ENCODE data around the gene TMEM132C. TPM values are rescaled to one million over a fixed set of nuclear protein-coding genes. Genes with fewer than 3 reads are reported as not detected.

TMEM132C gene
- total and polyA plus RNA-seq, 2 of the 4 experiments (the other 2 are of a cell fraction), result not detected

- POLR2A ChIA-PET (ENCODE audit: unreplicated experiment), result no interaction called here
- WGBS, 2 experiments (ENCODE audit: extremely low coverage in 2 of 2, insufficient read length in 1 of 2), result no CpG with 5 or more reads among the region's 2 CpGs
- H3K27ac ChIP-seq (ENCODE audit: insufficient read depth, low read length), result no peak overlapping the region
- no peak overlapping the region for H3K23ac ChIP-seq (ENCODE audit: low read depth, low read length)
- no peaks in the 10 kb centered on the region for H3K36me3 ChIP-seq (ENCODE audit: control insufficient read depth, insufficient read depth, low read length)
- H2AK9ac ChIP-seq (replicated peaks; ENCODE audit: low read depth, low read length, poor library complexity), result no peak overlapping the region
- no peak for DNase-seq
- H4K20me1 ChIP-seq (ENCODE audit: insufficient read depth, low read length), result no peaks in the 10 kb centered on the region
- no peaks in the 10 kb centered on the region for H3K79me1 ChIP-seq (ENCODE audit: low read depth in 1 of 2, low read length in 2 of 2)
- H4K5ac ChIP-seq (ENCODE audit: low read depth, low read length), result no peak overlapping the region
- no peaks in the 10 kb centered on the region for H3K9me1 ChIP-seq (ENCODE audit: insufficient read depth, low read length)
- no peak overlapping the region for H2BK5ac ChIP-seq (ENCODE audit: low read depth, low read length, poor library complexity, severe bottlenecking)
- BruUV-seq (replicated peaks), result no TSS peak
- H3K9ac ChIP-seq (ENCODE audit: low read depth, low read length), result no peak overlapping the region
- H4K91ac ChIP-seq (ENCODE audit: insufficient read depth, low read depth, low read length), result no peak overlapping the region
- in situ Hi-C loops (cut with MboI; ENCODE audit: low sequenced_read_pairs), result no loop called here
- H3K27me3 ChIP-seq (ENCODE audit: control insufficient read depth, insufficient read depth, low read length), result no peaks in the 10 kb centered on the region
- H2AFZ ChIP-seq (replicated peaks; ENCODE audit: low read length, poor library complexity), result no peak overlapping the region
- dilution Hi-C loops (cut with HindIII; ENCODE audit: low sequenced_read_pairs, unreplicated experiment), result no loop called here
- no peak overlapping the region for H2BK120ac ChIP-seq (ENCODE audit: low read depth, low read length)
- no peak overlapping the region for H2BK20ac ChIP-seq (ENCODE audit: low read depth, low read length)
- no peak overlapping the region for H3K56ac ChIP-seq (ENCODE audit: extremely low read depth, insufficient read depth, low read length)
- ATAC-seq (ENCODE audit: low read depth), result no peak
- CTCF ChIA-PET, result no interaction called here
- no peak overlapping the region for H3K4ac ChIP-seq (ENCODE audit: low read depth, low read length)
- H3K4me1 ChIP-seq (ENCODE audit: control insufficient read depth, insufficient read depth, low read length), result no peaks in the 10 kb centered on the region
- no peak overlapping the region for H3K14ac ChIP-seq (replicated peaks; ENCODE audit: low read depth, low read length)
- peaks cover 35% of the 10 kb centered on the region for H3K9me3 ChIP-seq (ENCODE audit: control insufficient read depth, insufficient read depth, low read length)
- no peak overlapping the region for H3K18ac ChIP-seq (ENCODE audit: low read depth, low read length)
- H3K4me3 ChIP-seq (ENCODE audit: insufficient read depth, low read depth, low read length), result no peak overlapping the region
- no peak overlapping the region for H3K4me2 ChIP-seq (ENCODE audit: low read depth, low read length)
- no peak overlapping the region for H4K8ac ChIP-seq (ENCODE audit: low read depth in 2 of 2, low read length in 2 of 2)
- no peak overlapping the region for H2AK5ac ChIP-seq (ENCODE audit: low read depth, low read length)
- H2BK15ac ChIP-seq (ENCODE audit: low read depth, low read length), result no peak overlapping the region
- TF ChIP-seq CEBPB (IDR thresholded peaks at IDR 0.05; ENCODE audit: low read depth, low read length) (no peak), RAD21 (IDR thresholded peaks at IDR 0.05; ENCODE audit: low read length) (no peak), ELK1 (IDR thresholded peaks at IDR 0.05; ENCODE audit: borderline replicate concordance, low read depth, low read length) (no peak), FOS (IDR thresholded peaks at IDR 0.05; ENCODE audit: low read depth, low read length) (no peak), CTCF (conservative IDR thresholded peaks at IDR 0.05; ENCODE audit: low read depth, low read length) (no peak), SMC3 (IDR thresholded peaks at IDR 0.05; ENCODE audit: low read depth, low read length) (no peak), POLR2A (IDR thresholded peaks at IDR 0.05; ENCODE audit: low read depth, low read length) (no peak), MAFK (IDR thresholded peaks at IDR 0.05; ENCODE audit: low read depth, low read length) (no peak), BHLHE40 (IDR thresholded peaks at IDR 0.05; ENCODE audit: low read depth, low read length) (no peak), MAZ (IDR thresholded peaks at IDR 0.05; ENCODE audit: borderline replicate concordance, low read depth, low read length) (no peak), NFE2L2 (IDR thresholded peaks at IDR 0.05; ENCODE audit: low read depth, low read length) (no peak), RCOR1 (IDR thresholded peaks at IDR 0.05; ENCODE audit: insufficient replicate concordance, low read length) (no peak), MXI1 (IDR thresholded peaks at IDR 0.05; ENCODE audit: borderline replicate concordance, low read depth, low read length) (no peak), RFX5 (IDR thresholded peaks at IDR 0.05; ENCODE audit: low read depth, low read length) (no peak), CHD1 (IDR thresholded peaks at IDR 0.05; ENCODE audit: low read depth, low read length) (no peak), USF2 (IDR thresholded peaks at IDR 0.05; ENCODE audit: low read depth, low read length) (no peak)
- intact Hi-C loops (cut with micrococcal nuclease), result no loop called here
Observed at GRCh38 chr12:128423205-128423604, 156.2 kb downstream of the TMEM132C start.

All from IMR-90 (cell line).